VCaP (cell line): ENCODE data around the gene NRCAM.

Source experiments
- H3K27ac ChIP-seq: fragments of 450-650 bp; 2 replicates; pipeline ENCODE4 v1.5.1; 2017
- CTCF ChIP-seq: fragments of 450-650 bp; conservative IDR thresholded peaks from 2 replicates; pipeline ENCODE4 v1.5.1; 2017; ENCODE audit warnings: mild to moderate bottlenecking, moderate library complexity

The NRCAM gene

GRCh38 chr7:108292541-108292940 lies 163.7 kb downstream of the NRCAM start:
- no peak overlapping the region for H3K27ac ChIP-seq
- no peak for TF ChIP-seq CTCF

GRCh38 chr7:108291791-108292440 lies 164.3 kb downstream of the NRCAM start:
- no peak overlapping the region; the same call in 1 of the 2 replicates for H3K27ac ChIP-seq
- no peak for TF ChIP-seq CTCF

DNA sequence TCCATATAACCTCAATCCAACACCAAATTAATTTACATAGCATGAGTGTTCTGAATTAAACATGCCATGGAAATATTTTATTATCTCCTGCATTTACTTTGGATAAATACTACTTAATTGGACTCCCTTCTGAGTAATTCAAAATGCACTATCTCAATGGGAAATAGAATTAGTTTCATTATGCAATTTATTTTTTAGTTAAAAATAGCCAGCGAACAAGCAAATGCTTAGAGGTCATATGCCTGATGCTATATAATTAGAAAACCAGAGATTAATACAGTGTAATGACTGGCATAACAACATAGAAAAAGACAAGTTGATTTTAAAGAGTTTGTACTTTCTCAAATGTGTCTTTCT lies 165.1 kb downstream of the NRCAM start:
- TF ChIP-seq CTCF = no peak
- H3K27ac ChIP-seq = peak overlapping the region; percentile 41

DNA sequence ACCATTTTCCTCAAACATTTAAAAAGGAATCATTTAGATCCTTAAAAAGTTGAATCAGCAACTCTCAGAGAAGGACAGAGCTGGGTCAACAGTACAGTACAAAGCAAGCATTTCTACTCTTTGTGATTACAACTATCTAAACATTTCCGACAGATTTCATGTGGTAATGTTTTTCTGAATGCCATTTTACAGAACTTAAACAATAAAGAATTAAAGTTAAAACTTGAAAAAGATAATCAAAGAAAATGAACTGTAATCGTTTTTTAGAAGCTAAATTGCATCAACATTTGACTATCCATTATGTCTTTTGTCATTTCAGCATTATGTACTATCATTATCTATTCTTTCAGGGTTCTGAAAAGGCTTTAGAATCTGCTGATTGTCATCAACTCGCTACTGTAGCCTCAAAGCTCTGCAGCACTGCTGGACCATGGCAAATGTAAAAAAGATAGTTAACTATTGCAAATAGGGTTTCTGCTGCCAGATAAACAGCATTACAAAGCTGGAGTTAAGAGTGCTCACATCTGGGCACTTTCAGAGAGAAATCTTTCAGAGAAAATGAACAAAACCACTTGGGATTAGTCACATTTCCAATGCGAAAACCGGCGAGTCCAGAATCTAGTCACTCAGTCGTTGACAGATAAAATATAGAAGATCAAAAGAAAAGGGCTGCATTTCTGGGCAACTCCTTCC lies 165.6 kb downstream of the NRCAM start:
- peak overlapping the region; percentile 41 for H3K27ac ChIP-seq
- TF ChIP-seq CTCF = no peak

GRCh38 chr7:108289852-108290251 lies 166.4 kb downstream of the NRCAM start:
- peak overlapping the region; percentile 41 for H3K27ac ChIP-seq
- no peak for TF ChIP-seq CTCF

DNA sequence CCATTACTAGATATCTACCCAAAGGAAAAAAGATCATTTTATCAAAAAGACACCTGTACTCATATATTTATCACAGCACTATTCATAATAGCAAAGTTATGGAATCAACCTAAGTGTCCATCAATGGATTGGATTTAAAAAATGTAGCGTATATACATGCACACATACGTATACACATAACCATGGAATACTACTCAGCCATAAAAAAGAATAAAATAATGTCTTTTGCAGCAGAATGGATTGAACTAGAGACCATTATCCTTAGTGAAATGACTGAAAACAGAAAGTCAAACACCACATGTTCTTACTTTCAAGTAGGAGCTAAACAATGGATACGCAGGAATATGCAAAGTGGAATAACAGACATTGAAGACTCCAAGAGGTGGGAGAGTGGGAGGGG lies 168.4 kb downstream of the NRCAM start:
- H3K27ac ChIP-seq = no peak overlapping the region
- no peak for TF ChIP-seq CTCF

DNA sequence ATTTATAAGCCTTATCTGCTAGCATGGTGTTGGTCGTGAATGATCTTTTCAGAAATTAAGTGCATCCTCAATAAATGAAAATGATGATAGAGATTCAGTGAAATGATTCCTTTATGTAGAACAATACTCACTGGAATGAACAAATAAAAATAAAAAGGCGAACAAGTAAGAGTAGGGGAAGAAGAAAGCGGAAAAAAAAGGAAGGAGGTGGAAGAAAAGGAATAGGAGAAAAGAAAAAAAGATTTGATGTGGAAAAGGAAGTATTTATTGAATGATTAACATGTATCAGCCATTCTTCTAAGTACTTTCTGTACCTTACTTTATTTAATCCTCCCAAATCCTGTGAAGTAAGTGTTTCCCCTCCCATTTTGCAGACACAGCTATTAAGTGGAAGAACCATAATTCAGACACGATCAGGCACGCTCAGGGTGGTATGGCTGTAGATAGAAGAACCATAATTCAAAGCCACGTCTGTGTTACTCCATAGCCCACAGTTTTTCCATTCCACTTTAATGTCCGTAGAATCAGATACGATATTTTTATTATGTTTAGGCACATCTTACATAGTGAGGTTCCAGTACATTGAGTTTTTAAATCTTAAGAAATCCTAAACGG lies 169.8 kb downstream of the NRCAM start:
- no peak for TF ChIP-seq CTCF
- no peak overlapping the region for H3K27ac ChIP-seq
